Ascending aorta (tissue), 2 donors: ENCODE data around the gene SOX2. TPM values are rescaled to one million over a fixed set of nuclear protein-coding genes. Genes with fewer than 3 reads are reported as not detected.

ENCODE experiments used
- DNase-seq, 2 donors: peaks; one replicate each; pipeline ENCODE4 v3.0.0-alpha.2; 2019; ENCODE audit warnings: low spot score in 2 of 2
- H3K27ac ChIP-seq, 2 donors: fragments of 200-600 bp; sonication (generic); one replicate each; pipeline ENCODE4 v1.5.1; 2016 to 2017; ENCODE audit warnings: mild to moderate bottlenecking in 1 of 2
- H3K27me3 ChIP-seq: fragments of 200-600 bp; sonication (generic); one replicate; pipeline ENCODE4 v1.5.1; 2017
- H3K36me3 ChIP-seq, 2 donors: fragments of 200-600 bp; sonication (generic); one replicate each; pipeline ENCODE4 v1.5.1; 2016
- H3K4me1 ChIP-seq, 2 donors: fragments of 200-600 bp; sonication (generic); one replicate each; pipeline ENCODE4 v1.5.1; 2016 to 2017; ENCODE audit warnings: mild to moderate bottlenecking in 1 of 2
- H3K4me3 ChIP-seq, 2 donors: fragments of 200-600 bp; sonication (generic); one replicate each; pipeline ENCODE4 v1.5.1; 2016 to 2017; ENCODE audit warnings: mild to moderate bottlenecking in 1 of 2
- H3K9me3 ChIP-seq, 2 donors: fragments of 200-600 bp; sonication (generic); one replicate each; pipeline ENCODE4 v1.5.1; 2016
- intact Hi-C: fragments of 100-400 bp; cut with DNase I; formaldehyde crosslinking; loops from one replicate; pipeline ENCODE4 v1.15.1; 2023
- total RNA-seq: library from RNA; depleted of rRNA; stranded (reverse); fragments of >200 nt; gene quantifications from one replicate; pipeline ENCODE4 v1.1.0, GENCODE V29; 2016
- TF ChIP-seq, protein P1 (sequence below), 3 experiments: fragments of 200-600 bp in 2 of 3; fragments of 450-650 bp in 1 of 3; sonication (generic) in 2 of 3; IDR thresholded peaks; one replicate each; pipeline ENCODE4 v1.5.1; 2016 to 2019; ENCODE audit warnings: antibody characterized with exemption in 3 of 3, mild to moderate bottlenecking in 1 of 3, moderate library complexity in 1 of 3

SOX2 gene
- total RNA-seq, 1 donor from 2014 or later: 2.0 TPM

DNA sequence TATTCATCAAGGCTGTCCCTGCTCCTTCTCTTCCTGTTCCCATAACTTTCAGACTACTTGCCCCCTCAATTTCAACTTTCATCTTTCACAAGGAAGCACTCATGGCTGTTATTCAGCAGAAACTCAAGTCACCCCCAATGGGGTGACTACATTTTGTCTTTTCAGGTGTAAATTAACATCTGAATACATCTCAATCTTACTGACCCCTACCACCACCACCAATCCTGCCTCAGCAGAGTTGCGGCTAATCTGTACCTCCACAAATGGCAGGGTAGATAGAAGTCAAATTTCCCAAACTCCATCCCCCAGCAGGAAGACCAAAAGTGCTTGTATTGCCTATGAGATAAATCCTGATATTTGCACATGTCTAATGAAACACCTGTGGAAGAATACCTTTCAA lies 19.2 kb downstream of the SOX2 start:
- H3K27ac ChIP-seq: no peak overlapping the region
- H3K4me3 ChIP-seq: no peak overlapping the region
- H3K36me3 ChIP-seq: no peaks in the 10 kb centered on the region
- intact Hi-C loops: no loop called here
- TF ChIP-seq, protein P1, sequence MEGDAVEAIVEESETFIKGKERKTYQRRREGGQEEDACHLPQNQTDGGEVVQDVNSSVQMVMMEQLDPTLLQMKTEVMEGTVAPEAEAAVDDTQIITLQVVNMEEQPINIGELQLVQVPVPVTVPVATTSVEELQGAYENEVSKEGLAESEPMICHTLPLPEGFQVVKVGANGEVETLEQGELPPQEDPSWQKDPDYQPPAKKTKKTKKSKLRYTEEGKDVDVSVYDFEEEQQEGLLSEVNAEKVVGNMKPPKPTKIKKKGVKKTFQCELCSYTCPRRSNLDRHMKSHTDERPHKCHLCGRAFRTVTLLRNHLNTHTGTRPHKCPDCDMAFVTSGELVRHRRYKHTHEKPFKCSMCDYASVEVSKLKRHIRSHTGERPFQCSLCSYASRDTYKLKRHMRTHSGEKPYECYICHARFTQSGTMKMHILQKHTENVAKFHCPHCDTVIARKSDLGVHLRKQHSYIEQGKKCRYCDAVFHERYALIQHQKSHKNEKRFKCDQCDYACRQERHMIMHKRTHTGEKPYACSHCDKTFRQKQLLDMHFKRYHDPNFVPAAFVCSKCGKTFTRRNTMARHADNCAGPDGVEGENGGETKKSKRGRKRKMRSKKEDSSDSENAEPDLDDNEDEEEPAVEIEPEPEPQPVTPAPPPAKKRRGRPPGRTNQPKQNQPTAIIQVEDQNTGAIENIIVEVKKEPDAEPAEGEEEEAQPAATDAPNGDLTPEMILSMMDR (IDR thresholded peaks at IDR 0.05): no peak
- peaks cover 19% of the 10 kb centered on the region for H3K27me3 ChIP-seq
- no peaks in the 10 kb centered on the region for H3K9me3 ChIP-seq
- no peak for DNase-seq
- peaks cover 3 to 5% of the 10 kb centered on the region in 2 donors for H3K4me1 ChIP-seq

DNA sequence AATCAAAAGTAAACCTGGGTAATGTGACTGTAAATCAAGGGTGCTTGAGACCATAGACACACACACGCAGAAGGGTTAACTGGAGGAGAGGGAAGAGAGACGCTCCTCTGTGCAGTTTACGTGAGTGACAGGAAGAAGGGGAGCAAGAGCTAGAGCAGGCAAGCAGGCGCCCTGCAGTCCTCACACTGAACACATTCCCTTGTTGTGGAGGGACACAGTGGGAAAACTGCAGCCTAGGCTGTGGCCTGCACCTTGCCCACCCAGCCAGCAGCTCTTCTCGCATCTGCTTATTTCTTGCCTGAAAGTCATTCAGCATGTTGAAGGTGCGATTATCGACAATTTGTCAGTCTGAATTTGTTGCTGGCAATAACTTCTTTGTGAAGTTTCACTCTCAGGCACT lies 24.2 kb downstream of the SOX2 start:
- DNase-seq: no peak
- no peaks in the 10 kb centered on the region for H3K9me3 ChIP-seq
- no peak overlapping the region for H3K4me3 ChIP-seq
- intact Hi-C loops: no loop called here
- no peaks in the 10 kb centered on the region for H3K36me3 ChIP-seq
- H3K27ac ChIP-seq: no peak overlapping the region
- no peaks in the 10 kb centered on the region for H3K27me3 ChIP-seq
- H3K4me1 ChIP-seq: no peaks in the 10 kb centered on the region
- TF ChIP-seq, protein P1 (IDR thresholded peaks at IDR 0.05): no peak

DNA sequence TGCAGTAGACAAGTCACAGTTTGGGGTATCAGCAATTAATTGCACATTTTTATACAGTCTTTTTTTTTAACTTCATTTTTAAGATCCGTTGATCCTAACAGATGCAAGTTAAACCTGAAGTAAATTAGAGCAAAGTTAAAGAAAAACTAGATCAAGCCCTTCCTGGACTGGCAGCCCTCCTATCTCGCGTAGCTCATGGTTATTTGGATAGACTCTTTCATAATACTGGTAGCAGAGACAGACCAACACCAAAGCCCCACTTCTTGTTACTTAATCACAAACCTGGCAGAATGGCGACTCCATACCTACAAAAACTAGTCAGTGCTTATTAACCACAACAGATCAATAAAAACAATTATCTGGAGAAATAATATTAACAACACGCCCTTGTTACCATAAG lies 26.8 kb downstream of the SOX2 start:
- no peaks in the 10 kb centered on the region for H3K27me3 ChIP-seq
- TF ChIP-seq, protein P1 (IDR thresholded peaks at IDR 0.05): no peak
- intact Hi-C loops: no loop called here
- no peak overlapping the region for H3K4me3 ChIP-seq
- H3K36me3 ChIP-seq: no peaks in the 10 kb centered on the region
- H3K27ac ChIP-seq: no peak overlapping the region
- DNase-seq: no peak
- no peaks in the 10 kb centered on the region for H3K9me3 ChIP-seq
- H3K4me1 ChIP-seq: no peaks in the 10 kb centered on the region

DNA sequence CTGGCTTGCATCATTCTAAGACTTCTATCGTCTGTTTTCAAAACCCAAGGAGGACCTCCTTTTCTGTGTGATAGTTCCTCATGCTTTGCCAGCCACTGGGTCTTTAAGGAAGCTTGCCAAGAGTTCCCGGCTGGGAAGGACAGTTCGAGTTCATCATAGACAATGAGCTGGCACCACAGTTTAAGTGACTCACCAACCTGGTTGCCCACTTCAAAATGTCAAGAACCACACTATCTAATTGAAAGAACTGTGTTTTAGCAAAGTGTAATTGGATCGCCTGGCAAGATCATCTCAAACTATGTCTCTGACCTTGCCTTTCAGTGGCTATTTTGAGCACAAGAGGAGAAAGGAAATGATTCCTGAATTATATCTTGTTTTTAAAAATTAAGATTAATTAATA lies 27.9 kb downstream of the SOX2 start:
- no peaks in the 10 kb centered on the region for H3K9me3 ChIP-seq
- TF ChIP-seq, protein P1 (IDR thresholded peaks at IDR 0.05): no peak
- H3K4me3 ChIP-seq: no peak overlapping the region
- H3K4me1 ChIP-seq: no peaks in the 10 kb centered on the region
- H3K36me3 ChIP-seq: no peaks in the 10 kb centered on the region
- no peaks in the 10 kb centered on the region for H3K27me3 ChIP-seq
- DNase-seq: no peak
- intact Hi-C loops: no loop called here
- no peak overlapping the region for H3K27ac ChIP-seq

DNA sequence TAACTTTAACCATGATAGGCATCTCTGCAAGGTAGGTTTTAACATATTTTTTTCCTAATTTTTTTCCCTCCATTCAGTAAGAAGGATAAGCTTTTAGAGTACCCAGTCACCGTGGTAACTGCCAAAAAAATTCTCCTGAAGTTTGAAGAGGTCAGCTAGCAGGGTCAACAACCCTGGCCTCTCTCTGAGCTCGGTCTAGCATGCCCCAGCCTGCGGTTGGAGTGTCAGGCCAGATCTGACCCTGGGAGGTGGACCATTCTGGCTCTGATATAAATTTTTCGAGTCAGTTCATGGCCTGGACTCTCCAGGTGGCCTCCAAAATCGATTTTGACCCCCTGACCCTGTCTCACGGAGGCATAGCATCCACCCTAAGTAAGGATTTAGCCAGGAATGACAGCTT lies 29.7 kb downstream of the SOX2 start:
- no peaks in the 10 kb centered on the region for H3K36me3 ChIP-seq
- no peak for DNase-seq
- TF ChIP-seq, protein P1 (IDR thresholded peaks at IDR 0.05): no peak
- no peak overlapping the region for H3K27ac ChIP-seq
- H3K9me3 ChIP-seq: no peaks in the 10 kb centered on the region
- H3K4me3 ChIP-seq: no peak overlapping the region
- no peaks in the 10 kb centered on the region for H3K4me1 ChIP-seq
- intact Hi-C loops: no loop called here
- H3K27me3 ChIP-seq: no peaks in the 10 kb centered on the region

DNA sequence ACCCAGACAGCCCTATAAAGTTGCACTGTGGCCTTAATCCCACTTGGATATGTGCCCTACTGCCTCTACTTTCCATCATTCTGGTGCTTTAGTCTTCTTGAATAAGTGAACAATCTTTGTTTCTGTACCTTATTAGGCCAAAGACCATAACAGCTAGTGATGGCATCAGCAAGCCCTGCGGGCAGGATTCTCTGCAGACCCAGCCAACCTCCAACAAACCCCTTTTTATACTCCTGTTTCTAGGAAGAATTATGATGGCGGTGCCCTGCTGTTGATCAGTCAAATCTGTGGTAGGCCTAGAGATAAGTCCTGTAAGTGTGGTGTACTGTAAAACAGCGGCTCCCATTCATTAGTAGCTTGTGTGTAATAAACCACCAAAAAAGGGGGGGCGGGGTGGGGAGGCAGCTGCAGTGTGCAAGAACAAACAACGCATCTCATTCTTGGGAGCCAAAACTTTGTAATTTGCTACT lies 40.5 kb downstream of the SOX2 start:
- Histone ChIP-seq H3K27me3 (peaks cover 5% of the 10 kb centered on the region), H3K36me3 (no peaks in the 10 kb centered on the region), H3K9me3 (no peaks in the 10 kb centered on the region), H3K4me1 (no peaks in the 10 kb centered on the region), H3K27ac (no peak overlapping the region), H3K4me3 (no peak overlapping the region)
- TF ChIP-seq, protein P1 (IDR thresholded peaks at IDR 0.05): no peak
- DNase-seq: no peak
- intact Hi-C loops: no loop called here
